GM21367 (cell line): ENCODE measurements around the gene DOK7.

ENCODE experiments used
- ATAC-seq: cut with Tn5 transposase; IDR thresholded peaks from one replicate; pipeline ENCODE4 v1.9.1; 2021; ENCODE audit not compliant: unreplicated experiment

DOK7 gene

GRCh38 chr4:3462790-3463415 lies at the start of gene DOK7:
Gene DOK7 (plus strand): TSS chr4:3463306. CDS start chr4:3463376, 70 bp downstream.
- no peak for ATAC-seq

- ATAC-seq: no peak
Measured at GRCh38 chr4:3413675-3414420, 49.3 kb upstream of the DOK7 start.

GRCh38 chr4:3414421-3415279 lies 48.5 kb upstream of the DOK7 start:
- ATAC-seq: no peak

DNA sequence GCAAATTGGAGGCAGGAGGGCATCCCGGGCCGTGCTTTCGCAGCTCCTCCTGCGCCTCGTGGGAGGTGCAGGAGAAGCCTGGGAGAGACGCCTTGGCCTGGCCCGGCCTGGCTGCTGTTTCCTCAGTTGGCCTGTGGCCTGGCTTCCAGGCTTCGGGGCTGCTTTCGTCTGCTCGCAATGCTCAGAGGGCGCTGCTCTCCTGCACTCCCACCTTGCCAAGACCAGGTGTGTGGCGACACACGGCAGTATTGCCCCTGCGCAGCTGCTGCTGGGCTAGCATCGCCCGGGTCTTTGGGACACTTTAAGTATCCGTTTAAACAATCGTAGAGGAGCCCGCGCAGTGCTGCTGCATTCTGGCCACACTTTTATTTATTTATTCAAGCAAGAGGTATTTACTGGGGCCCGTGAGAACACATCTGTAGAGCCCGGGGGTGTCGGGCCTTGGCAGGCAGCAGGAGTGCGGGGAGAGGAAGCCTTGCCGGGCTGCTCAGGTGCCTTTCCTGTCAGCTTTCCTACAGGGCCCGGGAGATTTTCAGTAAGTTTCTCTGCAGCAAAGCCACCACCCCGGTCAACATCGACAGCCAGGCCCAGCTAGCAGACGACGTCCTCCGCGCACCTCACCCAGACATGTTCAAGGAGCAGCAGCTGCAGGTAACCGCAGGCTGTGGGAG lies 47.5 kb upstream of the DOK7 start:
- no peak for ATAC-seq

GRCh38 chr4:3416270-3416669 lies 46.8 kb upstream of the DOK7 start:
- ATAC-seq: no peak

- ATAC-seq: no peak
Measured at GRCh38 chr4:3416821-3417221, 46.3 kb upstream of the DOK7 start.

GRCh38 chr4:3417448-3417847 lies 45.7 kb upstream of the DOK7 start:
- ATAC-seq: no peak

DNA sequence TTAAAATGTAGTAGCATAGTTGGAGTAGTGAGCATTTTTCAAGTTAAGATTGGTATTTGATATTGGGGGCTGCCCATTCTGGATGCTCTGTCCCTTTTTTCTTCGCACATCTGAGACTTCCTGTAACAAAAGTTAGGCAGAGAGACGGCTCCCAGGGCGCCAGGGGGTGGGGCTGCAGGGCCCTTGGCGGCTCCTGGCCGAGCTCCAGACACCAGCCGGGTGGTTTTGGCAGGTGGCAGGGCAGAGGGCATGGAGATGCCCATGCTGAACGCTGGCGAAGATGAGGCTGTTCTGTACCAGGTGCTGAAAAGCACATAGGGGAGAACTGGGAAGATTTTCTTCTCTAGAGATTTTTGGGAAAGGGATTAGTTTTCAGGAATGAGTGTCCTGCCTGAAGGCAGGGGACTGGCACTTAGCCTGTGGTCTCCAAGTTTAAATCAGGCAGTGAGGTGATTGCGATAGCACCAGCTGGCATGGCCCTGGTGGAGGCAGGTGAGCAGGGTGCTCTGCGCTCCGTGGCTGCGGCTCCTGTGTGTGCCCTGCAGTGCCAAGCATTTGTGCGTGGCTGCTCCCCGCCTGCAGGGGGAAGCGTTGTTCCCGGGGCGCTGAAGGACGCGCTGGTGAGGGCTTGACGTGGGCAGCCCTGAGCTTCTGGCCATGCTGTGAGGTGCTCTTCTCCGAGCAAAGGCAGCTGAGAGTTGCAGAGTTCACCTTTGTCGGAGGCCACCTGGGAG lies 44.9 kb upstream of the DOK7 start:
- no peak for ATAC-seq

GRCh38 chr4:3419836-3420605 lies 43.1 kb upstream of the DOK7 start:
- no peak for ATAC-seq

DNA sequence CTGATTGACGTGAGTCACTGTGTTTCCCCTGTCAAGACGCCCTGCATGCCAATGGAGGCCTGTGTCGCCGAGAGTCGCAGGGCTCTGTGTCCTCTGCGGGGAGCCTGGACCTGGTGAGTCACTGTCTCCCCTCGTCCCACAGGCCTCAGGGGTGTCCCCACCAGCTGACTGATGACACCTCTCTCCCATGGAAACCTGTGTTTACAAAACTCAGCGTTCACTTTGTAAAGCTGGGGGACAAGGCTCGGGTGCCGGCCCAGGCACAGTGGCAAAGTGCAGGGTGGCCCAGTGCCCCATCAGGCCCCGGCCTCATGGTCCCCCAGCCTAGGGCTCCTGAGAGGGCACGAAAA lies 42.5 kb upstream of the DOK7 start:
- no peak for ATAC-seq

- ATAC-seq: no peak
Measured at GRCh38 chr4:3420956-3421355, 42.1 kb upstream of the DOK7 start.

DNA sequence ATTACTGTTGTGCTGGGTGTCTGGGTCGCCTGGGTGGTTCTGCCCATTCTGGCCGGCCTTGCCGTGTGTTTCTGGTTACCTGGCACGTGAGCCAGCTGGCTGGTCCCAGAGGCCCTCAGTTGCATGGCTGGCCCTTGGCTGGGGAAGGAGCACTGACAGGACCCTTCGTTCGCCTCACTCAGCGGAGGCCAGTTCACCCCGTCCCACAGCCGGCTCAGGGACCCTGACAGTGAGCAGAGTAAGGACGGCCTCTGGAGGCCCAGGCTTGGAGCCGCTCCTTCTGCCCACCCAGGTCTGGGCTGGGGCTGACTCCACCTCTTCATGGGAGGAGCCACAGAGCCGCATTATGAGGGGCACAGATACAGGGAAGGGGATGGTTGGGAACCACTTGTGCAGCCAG lies 41.6 kb upstream of the DOK7 start:
- no peak for ATAC-seq

GRCh38 chr4:3422241-3422801 lies 40.8 kb upstream of the DOK7 start:
- ATAC-seq: no peak

GRCh38 chr4:3422808-3423297 lies 40.3 kb upstream of the DOK7 start:
- no peak for ATAC-seq

DNA sequence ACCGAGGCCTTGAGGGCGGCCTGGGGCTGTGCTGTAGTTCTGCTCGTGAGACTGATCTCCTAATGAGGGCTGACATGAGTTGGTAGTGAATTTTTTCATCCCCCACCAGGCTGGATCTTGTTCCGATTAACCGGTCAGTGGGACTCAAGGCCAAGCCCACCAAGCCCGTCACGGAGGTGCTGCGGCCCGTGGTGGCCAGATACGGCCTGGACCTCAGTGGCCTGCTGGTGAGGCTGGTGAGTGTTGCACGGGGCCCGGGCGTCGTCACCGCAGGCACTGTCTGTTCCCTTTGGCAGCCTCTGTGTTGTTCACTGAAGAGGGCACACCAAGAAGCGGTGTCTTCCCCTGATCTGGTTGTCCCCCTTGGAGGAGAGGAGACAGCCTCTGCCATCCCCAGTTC lies 39.7 kb upstream of the DOK7 start:
- ATAC-seq: no peak

DNA sequence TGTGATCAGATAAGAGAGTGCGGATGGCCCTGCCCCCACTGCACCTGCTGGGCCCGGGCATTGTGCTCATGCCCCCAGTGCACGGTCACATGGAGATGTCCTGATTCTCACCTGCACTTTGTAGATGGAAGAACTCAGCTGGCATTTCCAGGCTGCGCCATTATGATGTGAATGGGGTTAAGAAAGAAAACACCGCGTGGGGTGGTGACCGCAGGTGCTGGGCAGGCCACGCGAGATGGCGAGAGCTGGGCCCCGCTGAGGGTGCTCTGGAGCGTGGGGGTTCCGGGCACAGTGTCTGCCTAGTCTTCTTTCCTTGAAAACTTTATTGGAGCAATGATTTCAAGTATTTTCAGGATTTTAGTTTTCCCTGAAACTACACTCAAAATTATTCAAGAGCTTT lies 39.2 kb upstream of the DOK7 start:
- no peak for ATAC-seq

DNA sequence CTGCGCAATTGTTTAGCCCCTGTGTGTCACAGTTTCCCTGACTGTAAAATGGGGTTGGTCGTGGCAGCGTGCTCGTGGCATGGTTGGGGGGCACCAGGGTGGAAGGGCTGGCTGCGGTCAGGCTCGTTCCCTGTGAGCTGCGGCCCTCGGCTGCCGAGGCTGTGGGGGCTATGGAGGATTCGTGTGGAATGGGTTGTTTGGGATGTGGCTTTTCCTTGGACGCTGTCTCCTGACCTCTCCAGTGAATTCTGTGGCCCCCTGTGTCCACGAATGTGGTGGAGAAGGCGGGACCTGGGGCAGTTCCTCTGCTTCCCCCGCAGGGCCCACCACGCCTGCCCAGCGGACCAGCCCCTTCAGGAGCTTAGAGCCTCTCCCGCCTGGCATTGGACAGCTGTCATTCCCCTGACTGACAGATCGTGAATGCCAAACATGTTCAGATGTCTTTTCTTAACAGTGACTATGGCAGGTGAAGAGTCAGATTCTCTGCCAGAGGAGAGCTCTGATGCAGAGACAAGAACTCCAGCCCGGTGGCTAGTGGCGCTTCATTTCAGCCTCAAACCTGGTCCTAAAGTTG lies 38.5 kb upstream of the DOK7 start:
- no peak for ATAC-seq

GRCh38 chr4:3426465-3427133 lies 36.5 kb upstream of the DOK7 start:
- ATAC-seq: no peak

DNA sequence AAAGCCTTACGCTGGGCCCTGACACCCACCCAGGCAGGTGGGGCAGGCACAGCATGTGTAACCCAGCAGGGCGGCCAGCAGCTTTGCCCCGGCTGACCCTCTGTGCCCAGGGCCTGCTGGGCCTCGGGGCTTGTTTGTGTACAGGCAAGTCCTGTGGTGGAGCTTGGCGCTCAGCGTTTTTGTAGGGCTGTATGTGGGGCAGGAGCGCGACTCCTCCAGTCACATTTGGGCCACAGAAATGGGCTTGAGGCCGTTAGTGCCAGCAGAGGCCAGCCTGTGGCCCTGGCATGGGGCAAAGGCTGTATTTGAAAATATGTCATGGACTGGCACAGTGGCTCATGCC lies 36.0 kb upstream of the DOK7 start:
- ATAC-seq: no peak
